ENCODE data around the gene OSM.

OSM gene

DNA sequence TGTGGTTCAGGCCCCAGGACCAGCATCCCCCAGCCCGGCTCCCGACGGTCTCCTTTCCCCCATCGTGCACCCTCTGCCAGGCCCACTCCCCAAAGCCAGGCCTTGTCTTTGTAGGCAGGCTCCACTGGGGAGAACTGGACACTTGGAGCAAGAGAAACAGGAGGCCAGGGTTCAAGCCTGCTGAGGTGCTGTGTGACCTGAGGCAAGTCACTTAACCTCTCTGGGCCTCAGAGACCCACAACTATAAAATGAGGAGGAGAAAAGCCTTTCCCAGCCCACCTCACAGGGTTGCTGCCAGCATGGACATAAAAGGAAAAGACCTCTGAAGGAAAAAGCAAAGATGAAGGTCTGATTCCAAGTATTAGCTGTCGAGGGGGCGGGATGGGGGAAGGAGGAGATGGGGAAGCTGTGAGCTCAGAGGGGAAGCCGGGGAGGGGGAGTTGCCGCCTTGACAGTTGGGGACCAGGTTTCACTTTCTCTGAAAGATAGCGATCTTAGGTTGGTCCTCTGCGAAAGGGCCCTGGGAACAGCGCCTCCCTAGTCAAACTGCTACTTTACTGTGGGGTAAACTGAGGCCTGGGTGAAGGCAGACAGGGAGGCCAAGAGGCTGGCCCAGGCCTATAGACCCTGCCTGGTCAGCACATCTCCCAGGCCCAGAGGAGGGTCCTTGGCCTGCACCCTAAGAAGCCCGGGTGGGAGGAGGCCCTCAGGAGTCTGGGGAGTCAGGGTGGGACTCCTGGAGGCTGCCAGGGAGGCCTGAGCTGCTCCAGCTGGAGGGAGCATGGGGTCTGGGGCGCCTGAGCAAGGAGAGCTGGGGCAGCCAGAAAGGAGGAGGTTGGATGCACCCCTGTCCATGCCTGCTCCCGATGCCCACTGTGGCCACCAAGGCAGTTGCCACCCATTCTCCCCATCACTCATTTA, 991 bp upstream of the OSM start:
- ChIA-PET CTCF (interaction anchor here (2.6 to 3.2 kb wide), 2 partner anchors 12 to 20 kb away, joined by 6 to 19 read pairs; no protein-coding TSS in a partner anchor), POLR2A (no interaction called here)
- no peak overlapping the region for H3K27ac ChIP-seq (ENCODE audit: extremely low read depth, low read depth, low read length)
- no peaks in the 10 kb centered on the region for H3K9me3 ChIP-seq (ENCODE audit: control insufficient read depth, insufficient read depth, low read depth, low read length)
- H3K4me1 ChIP-seq (ENCODE audit: control insufficient read depth, insufficient read depth, low read length), result no peaks in the 10 kb centered on the region
- no peak overlapping the region for H3K4me3 ChIP-seq (ENCODE audit: low read depth, low read length)
- TF ChIP-seq ZFHX2 (tag by site-specific recombination; conservative IDR thresholded peaks at IDR 0.05) (no peak), ZNF768 (tag by site-specific recombination; IDR thresholded peaks at IDR 0.05) (0 out of 2 replicates have a peak, but pooled peaks have one; percentile 76)
- no peaks in the 10 kb centered on the region for H3K36me3 ChIP-seq (ENCODE audit: control insufficient read depth in 2 of 2, insufficient read depth in 1 of 2, low read length in 2 of 2)

DNA sequence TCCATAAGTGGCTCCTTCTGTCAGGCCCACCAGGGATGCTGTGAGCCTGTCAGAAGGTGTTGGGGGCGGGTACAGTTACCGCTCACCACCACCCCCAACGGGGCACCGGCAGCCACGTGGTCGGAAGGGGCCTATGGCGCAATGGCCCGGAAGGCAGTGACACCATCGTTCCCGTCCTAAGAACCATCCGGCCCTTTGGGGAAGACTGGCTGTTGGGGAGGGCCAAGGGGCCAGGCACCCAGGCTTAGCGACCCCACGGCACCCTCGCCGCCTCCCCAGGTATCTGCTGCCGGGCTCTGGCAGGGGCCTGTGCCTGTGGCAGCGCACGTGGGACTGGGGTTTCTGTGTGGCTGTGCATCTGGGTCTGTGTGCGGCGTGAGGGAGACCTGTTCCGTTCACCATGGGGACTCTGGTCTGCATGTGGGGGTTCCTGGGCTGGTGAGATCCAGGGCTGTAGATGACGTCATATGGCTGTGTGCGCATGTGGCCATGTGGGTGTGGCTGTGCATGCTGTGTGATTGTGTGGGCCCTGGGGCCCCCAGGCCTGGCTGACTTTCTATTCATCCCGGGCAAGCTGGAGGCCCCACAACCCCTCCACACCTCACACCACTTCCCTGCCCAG, 717 bp downstream of the OSM start:
- H3K27ac ChIP-seq (ENCODE audit: extremely low read depth, low read depth, low read length), result no peak overlapping the region
- POLR2A ChIA-PET, result interaction anchor here (0.6 kb wide), 1 partner anchor 463 kb away, joined by 5 read pairs; no protein-coding TSS in a partner anchor

More for the DNA sequence above, 717 bp downstream of the OSM start:
- Histone ChIP-seq H3K4me1 (ENCODE audit: control insufficient read depth, insufficient read depth, low read length) (no peaks in the 10 kb centered on the region), H3K36me3 (ENCODE audit: control insufficient read depth in 2 of 2, insufficient read depth in 1 of 2, low read length in 2 of 2) (no peaks in the 10 kb centered on the region), H3K9me3 (ENCODE audit: control insufficient read depth, insufficient read depth, low read depth, low read length) (no peaks in the 10 kb centered on the region), H3K4me3 (ENCODE audit: low read depth, low read length) (no peak overlapping the region)
- peak; percentile 73 for TF ChIP-seq ATF2 (tag by site-specific recombination; IDR thresholded peaks at IDR 0.05; ENCODE audit: low read depth)
- TF ChIP-seq ZFP41 (tag by site-specific recombination; IDR thresholded peaks at IDR 0.05; ENCODE audit: borderline replicate concordance), result no peak
- TF ChIP-seq KLF7 (tag by site-specific recombination; IDR thresholded peaks at IDR 0.05; ENCODE audit: borderline replicate concordance), result no peak
- TF ChIP-seq, protein P1, sequence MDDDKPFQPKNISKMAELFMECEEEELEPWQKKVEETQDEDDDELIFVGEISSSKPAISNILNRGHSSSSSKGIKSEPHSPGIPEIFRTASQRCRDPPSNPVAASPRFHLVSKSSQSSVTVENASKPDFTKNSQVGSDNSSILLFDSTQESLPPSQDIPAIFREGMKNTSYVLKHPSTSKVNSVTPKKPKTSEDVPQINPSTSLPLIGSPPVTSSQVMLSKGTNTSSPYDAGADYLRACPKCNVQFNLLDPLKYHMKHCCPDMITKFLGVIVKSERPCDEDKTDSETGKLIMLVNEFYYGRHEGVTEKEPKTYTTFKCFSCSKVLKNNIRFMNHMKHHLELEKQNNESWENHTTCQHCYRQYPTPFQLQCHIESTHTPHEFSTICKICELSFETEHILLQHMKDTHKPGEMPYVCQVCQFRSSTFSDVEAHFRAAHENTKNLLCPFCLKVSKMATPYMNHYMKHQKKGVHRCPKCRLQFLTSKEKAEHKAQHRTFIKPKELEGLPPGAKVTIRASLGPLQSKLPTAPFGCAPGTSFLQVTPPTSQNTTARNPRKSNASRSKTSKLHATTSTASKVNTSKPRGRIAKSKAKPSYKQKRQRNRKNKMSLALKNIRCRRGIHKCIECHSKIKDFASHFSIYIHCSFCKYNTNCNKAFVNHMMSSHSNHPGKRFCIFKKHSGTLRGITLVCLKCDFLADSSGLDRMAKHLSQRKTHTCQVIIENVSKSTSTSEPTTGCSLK (tag by site-specific recombination; IDR thresholded peaks at IDR 0.05), result no peak
- TF ChIP-seq KLF9 (tag by site-specific recombination; IDR thresholded peaks at IDR 0.05; ENCODE audit: low read depth), result peak; percentile 57
- peak; percentile 24; the same call in 1 of the 2 replicates for TF ChIP-seq HIC1 (tag by site-specific recombination; IDR thresholded peaks at IDR 0.05)
- peak; percentile 79 for TF ChIP-seq ZFHX2 (tag by site-specific recombination; conservative IDR thresholded peaks at IDR 0.05)
- TF ChIP-seq GLIS1 (tag by site-specific recombination; IDR thresholded peaks at IDR 0.05), result 0 out of 2 replicates have a peak, but pooled peaks have one; percentile 31
- TF ChIP-seq PATZ1 (tag by site-specific recombination; IDR thresholded peaks at IDR 0.05), result 0 out of 2 replicates have a peak, but pooled peaks have one; percentile 24
- peak; percentile 53 for TF ChIP-seq GLIS2 (tag by site-specific recombination; IDR thresholded peaks at IDR 0.05)
- 0 out of 2 replicates have a peak, but pooled peaks have one; percentile 16 for TF ChIP-seq ZBTB20 (tag by site-specific recombination; IDR thresholded peaks at IDR 0.05)
- 0 out of 2 replicates have a peak, but pooled peaks have one; percentile 33 for TF ChIP-seq ZFP69B (tag by site-specific recombination; IDR thresholded peaks at IDR 0.05)
- TF ChIP-seq GLI4 (tag by site-specific recombination; IDR thresholded peaks at IDR 0.05), result no peak
- TF ChIP-seq ZNF692 (tag by site-specific recombination; IDR thresholded peaks at IDR 0.05), result peak; percentile 80; the same call in 1 of the 2 replicates
- no peak for TF ChIP-seq ZNF350 (tag by site-specific recombination; IDR thresholded peaks at IDR 0.05)
- no peak; the same call in none of the 2 replicates for TF ChIP-seq ZIC2 (tag by site-specific recombination; IDR thresholded peaks at IDR 0.05)
- no peak for TF ChIP-seq ZNF112 (tag by site-specific recombination; IDR thresholded peaks at IDR 0.05)
- no peak for TF ChIP-seq ZNF292 (tag by site-specific recombination; IDR thresholded peaks at IDR 0.05; ENCODE audit: borderline replicate concordance, low read depth)
- no peak for TF ChIP-seq ZNF23 (tag by site-specific recombination; IDR thresholded peaks at IDR 0.05; ENCODE audit: borderline replicate concordance)
- CTCF ChIA-PET, result interaction anchor here (3.4 kb wide), 1 partner anchor 21 kb away, joined by 54 read pairs; no protein-coding TSS in a partner anchor
